ENCODE results near the gene MAN1C1.

MAN1C1 gene

GRCh38 chr1:25683177-25683576 lies 66.6 kb downstream of the MAN1C1 start:
- TF ChIP-seq POLR2A (IDR thresholded peaks at IDR 0.05; ENCODE audit: low read depth, low read length), result no peak
- no peak for TF ChIP-seq SPI1 (IDR thresholded peaks at IDR 0.05; ENCODE audit: low read depth, low read length)
- no peak for FAIRE-seq
- DNase-seq (ENCODE audit: insufficient read length, low spot score), result no peak

DNA sequence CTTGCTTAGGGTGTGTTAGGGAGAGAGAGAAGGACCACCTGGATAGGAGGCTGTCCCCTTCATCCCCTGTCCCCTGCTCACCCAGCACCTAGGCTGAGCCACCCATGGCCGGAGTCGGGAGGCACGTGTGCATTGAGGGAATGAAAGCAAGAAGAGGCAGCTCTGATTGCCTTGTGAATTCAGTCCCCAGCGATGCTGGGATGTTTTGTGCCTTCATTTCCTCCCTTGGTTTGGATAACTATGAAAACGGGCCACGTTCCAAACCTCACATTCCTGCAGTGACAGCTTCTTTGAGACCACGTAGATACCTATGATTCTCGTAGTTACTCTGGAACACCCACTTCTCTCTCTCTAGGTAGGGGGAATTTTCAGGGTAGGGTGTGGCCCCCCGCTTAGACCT lies 67.1 kb downstream of the MAN1C1 start:
- DNase-seq (ENCODE audit: insufficient read length, low spot score), result no peak
- TF ChIP-seq SPI1 (IDR thresholded peaks at IDR 0.05; ENCODE audit: low read depth, low read length) (no peak), POLR2A (IDR thresholded peaks at IDR 0.05; ENCODE audit: low read depth, low read length) (no peak), POLR2AphosphoS5 (IDR thresholded peaks at IDR 0.05; ENCODE audit: low read depth, low read length) (no peak), TAF1 (IDR thresholded peaks at IDR 0.05; ENCODE audit: low read depth, low read length) (no peak), POU2F2 (IDR thresholded peaks at IDR 0.05; ENCODE audit: low read depth, low read length) (no peak), PAX5 (IDR thresholded peaks at IDR 0.05; ENCODE audit: insufficient read depth, low read length, severe bottlenecking) (no peak)
- FAIRE-seq, result no peak

GRCh38 chr1:25684216-25684965 lies 67.8 kb downstream of the MAN1C1 start:
- FAIRE-seq (no peak), DNase-seq (ENCODE audit: insufficient read length, low spot score) (no peak)
- TF ChIP-seq POU2F2 (IDR thresholded peaks at IDR 0.05; ENCODE audit: low read depth, low read length) (no peak), SPI1 (IDR thresholded peaks at IDR 0.05; ENCODE audit: low read depth, low read length) (no peak), POLR2AphosphoS5 (IDR thresholded peaks at IDR 0.05; ENCODE audit: low read depth, low read length) (no peak), POLR2A (IDR thresholded peaks at IDR 0.05; ENCODE audit: low read depth, low read length) (no peak), TAF1 (IDR thresholded peaks at IDR 0.05; ENCODE audit: low read depth, low read length) (no peak), PAX5 (IDR thresholded peaks at IDR 0.05; ENCODE audit: insufficient read depth, low read length, severe bottlenecking) (no peak)

GRCh38 chr1:25685211-25685750 lies 68.7 kb downstream of the MAN1C1 start:
- TF ChIP-seq POLR2AphosphoS5 (IDR thresholded peaks at IDR 0.05; ENCODE audit: low read depth, low read length) (no peak), TAF1 (IDR thresholded peaks at IDR 0.05; ENCODE audit: low read depth, low read length) (no peak), POLR2A (IDR thresholded peaks at IDR 0.05; ENCODE audit: low read depth, low read length) (no peak), PAX5 (IDR thresholded peaks at IDR 0.05; ENCODE audit: insufficient read depth, low read length, severe bottlenecking) (no peak), SPI1 (IDR thresholded peaks at IDR 0.05; ENCODE audit: low read depth, low read length) (no peak), POU2F2 (IDR thresholded peaks at IDR 0.05; ENCODE audit: low read depth, low read length) (no peak)
- no peak for FAIRE-seq
- no peak for DNase-seq (ENCODE audit: insufficient read length, low spot score)

DNA sequence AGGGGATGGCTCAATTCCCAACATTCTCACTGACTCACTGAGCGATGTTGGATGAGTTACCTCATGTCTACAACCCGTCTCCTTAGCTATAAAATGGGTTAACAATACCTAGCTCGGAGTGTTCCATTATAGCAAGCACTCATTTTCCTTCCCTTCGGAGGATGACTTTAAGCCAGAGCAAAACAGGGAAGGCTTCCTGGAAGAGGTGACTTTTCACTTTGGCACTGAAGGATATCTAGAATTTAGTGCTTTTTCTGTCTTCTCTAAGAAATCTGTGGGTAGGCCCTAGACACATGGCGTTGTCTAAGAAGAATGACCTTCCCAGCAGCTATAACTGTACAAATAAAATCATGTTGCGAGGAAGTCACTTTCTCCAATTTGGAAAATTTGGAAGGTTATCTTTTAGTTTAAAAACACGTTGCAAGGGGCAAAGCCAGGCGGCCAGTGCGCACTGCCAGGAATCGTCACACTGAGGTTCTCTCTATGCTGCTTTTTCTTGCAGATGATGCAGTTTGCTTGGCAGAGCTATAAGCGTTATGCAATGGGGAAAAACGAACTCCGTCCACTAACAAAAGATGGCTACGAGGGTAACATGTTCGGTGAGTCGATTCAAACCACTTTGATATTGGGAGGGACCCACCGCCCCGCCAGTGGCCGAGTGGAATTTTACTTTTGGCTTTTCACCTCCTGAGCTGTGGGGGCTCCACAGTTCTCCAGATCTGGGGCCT lies 69.5 kb downstream of the MAN1C1 start:
- TF ChIP-seq POU2F2 (IDR thresholded peaks at IDR 0.05; ENCODE audit: low read depth, low read length) (no peak), TAF1 (IDR thresholded peaks at IDR 0.05; ENCODE audit: low read depth, low read length) (no peak), PAX5 (IDR thresholded peaks at IDR 0.05; ENCODE audit: insufficient read depth, low read length, severe bottlenecking) (no peak), SPI1 (IDR thresholded peaks at IDR 0.05; ENCODE audit: low read depth, low read length) (no peak), POLR2AphosphoS5 (IDR thresholded peaks at IDR 0.05; ENCODE audit: low read depth, low read length) (no peak), POLR2A (IDR thresholded peaks at IDR 0.05; ENCODE audit: low read depth, low read length) (no peak)
- DNase-seq (ENCODE audit: insufficient read length, low spot score), result no peak

DNA sequence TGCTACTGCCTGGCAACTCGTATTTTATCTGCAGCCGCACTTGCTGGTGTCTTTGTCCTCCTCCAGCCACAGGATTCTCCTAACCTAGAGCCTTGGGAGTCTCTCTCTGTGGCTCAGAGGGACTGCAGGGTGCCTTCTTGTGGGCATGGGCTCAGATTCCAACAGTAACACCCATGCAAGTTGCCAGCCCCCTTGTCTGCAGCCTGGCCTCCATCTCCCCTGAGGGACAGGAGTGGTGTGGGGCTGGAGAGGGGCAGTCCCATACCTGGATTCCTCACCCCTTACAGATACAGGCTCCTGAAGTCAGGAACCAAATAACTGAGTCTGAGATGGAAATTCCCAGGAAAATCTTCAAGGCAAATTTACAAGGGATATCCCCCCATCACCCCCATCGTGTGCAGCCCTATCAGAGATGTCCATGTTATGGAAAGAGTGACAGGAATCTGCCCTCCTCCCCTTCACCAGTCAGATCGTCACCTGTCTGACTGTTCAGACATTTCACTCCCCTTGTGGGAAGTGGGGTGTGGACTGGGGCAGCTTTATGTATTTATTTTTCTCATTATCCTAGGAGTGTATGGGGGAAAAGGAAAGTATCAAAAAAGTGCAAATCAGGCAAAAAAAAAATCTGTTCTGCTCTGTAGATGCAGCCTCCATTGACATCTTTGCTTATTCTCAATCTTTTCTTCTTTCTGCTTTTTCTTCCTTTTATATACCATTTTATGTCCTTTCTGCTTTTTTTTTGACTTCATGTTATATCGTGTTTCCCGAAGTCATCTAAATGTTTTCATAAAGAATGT lies 70.8 kb downstream of the MAN1C1 start:
- TF ChIP-seq POLR2AphosphoS5 (IDR thresholded peaks at IDR 0.05; ENCODE audit: low read depth, low read length), result no peak
- no peak for TF ChIP-seq POLR2A (IDR thresholded peaks at IDR 0.05; ENCODE audit: low read depth, low read length)
- no peak for TF ChIP-seq POU2F2 (IDR thresholded peaks at IDR 0.05; ENCODE audit: low read depth, low read length)
- no peak for TF ChIP-seq SPI1 (IDR thresholded peaks at IDR 0.05; ENCODE audit: low read depth, low read length)
- TF ChIP-seq PAX5 (IDR thresholded peaks at IDR 0.05; ENCODE audit: insufficient read depth, low read length, severe bottlenecking), result no peak
- TF ChIP-seq TAF1 (IDR thresholded peaks at IDR 0.05; ENCODE audit: low read depth, low read length), result no peak
- DNase-seq (ENCODE audit: insufficient read length, low spot score) (no peak), FAIRE-seq (no peak)

More for the DNA sequence above, 69.5 kb downstream of the MAN1C1 start:
- no peak for FAIRE-seq

- DNase-seq (ENCODE audit: insufficient read length, low spot score) (no peak), FAIRE-seq (no peak)
- TF ChIP-seq POLR2AphosphoS5 (IDR thresholded peaks at IDR 0.05; ENCODE audit: low read depth, low read length) (no peak), SPI1 (IDR thresholded peaks at IDR 0.05; ENCODE audit: low read depth, low read length) (no peak), POU2F2 (IDR thresholded peaks at IDR 0.05; ENCODE audit: low read depth, low read length) (no peak), PAX5 (IDR thresholded peaks at IDR 0.05; ENCODE audit: insufficient read depth, low read length, severe bottlenecking) (no peak), TAF1 (IDR thresholded peaks at IDR 0.05; ENCODE audit: low read depth, low read length) (no peak), POLR2A (IDR thresholded peaks at IDR 0.05; ENCODE audit: low read depth, low read length) (no peak)
Observed at GRCh38 chr1:25688390-25689119, 72.0 kb downstream of the MAN1C1 start.

GRCh38 chr1:25689686-25690381 lies 73.2 kb downstream of the MAN1C1 start:
- no peak for TF ChIP-seq SPI1 (IDR thresholded peaks at IDR 0.05; ENCODE audit: low read depth, low read length)
- no peak for TF ChIP-seq POLR2AphosphoS5 (IDR thresholded peaks at IDR 0.05; ENCODE audit: low read depth, low read length)
- DNase-seq (ENCODE audit: insufficient read length, low spot score), result no peak
- FAIRE-seq, result no peak

Measured in GM12891 (cell line).